Measurements from ENCODE around the gene CYB5D1. TPM values are rescaled to one million over a fixed set of nuclear protein-coding genes. Genes with fewer than 3 reads are reported as not detected.
A peak's percentile ranks its signal among the peaks of the same experiment; 100 is the strongest.
"Not testable (repeated sequence)": the region's sequence is repeated elsewhere in the genome, so short reads cannot be mapped to it uniquely, and the experiment has no call there.

Gene CYB5D1
- total RNA-seq, 1 donor from 2014 or later: 24.2 TPM

GRCh38 chr17:7851438-7852261 lies 6.2 kb upstream of the CYB5D1 start:
- intact Hi-C loops (cut with DNase I): no loop called here
- ATAC-seq (ENCODE audit: poor library complexity) (peak; percentile 79), DNase-seq (peak; percentile 92)

GRCh38 chr17:7852262-7852670 lies 5.5 kb upstream of the CYB5D1 start:
- ATAC-seq (ENCODE audit: poor library complexity): no peak
- intact Hi-C loops (cut with DNase I): no loop called here
- DNase-seq: no peak

GRCh38 chr17:7852919-7853690 lies 4.7 kb upstream of the CYB5D1 start:
- DNase-seq (no peak), ATAC-seq (ENCODE audit: poor library complexity) (no peak)
- intact Hi-C loops (cut with DNase I): no loop called here

- intact Hi-C loops (cut with DNase I): no loop called here
These were observed 4.1 kb upstream of the CYB5D1 start for GRCh38 chr17:7853691-7854038.

GRCh38 chr17:7854078-7854777 lies 3.6 kb upstream of the CYB5D1 start:
- ATAC-seq (ENCODE audit: poor library complexity): no peak
- intact Hi-C loops (cut with DNase I): no loop called here
- no peak for DNase-seq

More at GRCh38 chr17:7853691-7854038, 4.1 kb upstream of the CYB5D1 start:
- ATAC-seq (ENCODE audit: poor library complexity) (no peak), DNase-seq (no peak)

GRCh38 chr17:7854851-7855659 lies 2.7 kb upstream of the CYB5D1 start, which contains the start of gene TMEM88:
Gene TMEM88, plus strand, starts transcription at chr17:7855066. Its CDS starts 9 bp downstream, at chr17:7855075.
- DNase-seq (peak; percentile 62), ATAC-seq (ENCODE audit: poor library complexity) (no peak)
- intact Hi-C loops (cut with DNase I): loop anchor here (5.0 kb wide), 1 partner anchor 33 kb away; no protein-coding TSS in a partner anchor

- DNase-seq (peak; percentile 64), ATAC-seq (ENCODE audit: poor library complexity) (no peak)
- intact Hi-C loops (cut with DNase I): loop anchor here (2.0 to 5.0 kb wide), 2 partner anchors 21 to 33 kb away; partner anchors contain the start of gene KDM6B
These were observed 2.2 kb upstream of the CYB5D1 start for GRCh38 chr17:7855660-7856010.

- DNase-seq: peak; percentile 85
- intact Hi-C loops (cut with DNase I): loop anchor here (2.0 to 5.0 kb wide), 2 partner anchors 21 to 34 kb away; partner anchors contain the start of gene KDM6B
- no peak for ATAC-seq (ENCODE audit: poor library complexity)
These were observed 1.6 kb upstream of the CYB5D1 start for GRCh38 chr17:7856011-7856810.

GRCh38 chr17:7856811-7857712 lies 741 bp upstream of the CYB5D1 start, which contains the start of gene NAA38:
Gene NAA38, minus strand, starts transcription at chr17:7857559. Its CDS starts 96 bp downstream, at chr17:7857463.
- peak; percentile 90 for ATAC-seq (ENCODE audit: poor library complexity)
- intact Hi-C loops (cut with DNase I): loop anchor here (1.0 to 5.0 kb wide), 3 partner anchors 14 to 35 kb away; partner anchors contain the start of gene KDM6B

GRCh38 chr17:7858522-7858810 lies 663 bp downstream of the CYB5D1 start:
- DNase-seq (peak; percentile 59), ATAC-seq (ENCODE audit: poor library complexity) (peak; percentile 8)
- intact Hi-C loops (cut with DNase I): loop anchor here (5.0 kb wide), 1 partner anchor 36 kb away; no protein-coding TSS in a partner anchor

More at GRCh38 chr17:7856811-7857712, 741 bp upstream of the CYB5D1 start, which contains the start of gene NAA38:
- peak; percentile 98 for DNase-seq

- DNase-seq (no peak), ATAC-seq (ENCODE audit: poor library complexity) (no peak)
- intact Hi-C loops (cut with DNase I): loop anchor here (5.0 kb wide), 1 partner anchor 37 kb away; no protein-coding TSS in a partner anchor
These were observed 1.2 kb downstream of the CYB5D1 start for GRCh38 chr17:7859028-7859427.

GRCh38 chr17:7862692-7863437 lies 5.1 kb downstream of the CYB5D1 start:
- ATAC-seq (ENCODE audit: poor library complexity) (no peak), DNase-seq (no peak)
- intact Hi-C loops (cut with DNase I): loop anchor here (2.0 to 5.0 kb wide), 2 partner anchors 34 to 126 kb away; no protein-coding TSS in a partner anchor

- not testable (repeated sequence) for DNase-seq; ATAC-seq (ENCODE audit: poor library complexity)
- intact Hi-C loops (cut with DNase I): loop anchor here (5.0 kb wide), 1 partner anchor 33 kb away; no protein-coding TSS in a partner anchor
These were observed 6.6 kb downstream of the CYB5D1 start for GRCh38 chr17:7864384-7864783.

GRCh38 chr17:7864995-7865650 lies 7.3 kb downstream of the CYB5D1 start:
- DNase-seq (no peak), ATAC-seq (ENCODE audit: poor library complexity) (no peak)
- intact Hi-C loops (cut with DNase I): loop anchor here (5.0 kb wide), 1 partner anchor 32 kb away; no protein-coding TSS in a partner anchor

- intact Hi-C loops (cut with DNase I): no loop called here
- no peak for ATAC-seq (ENCODE audit: poor library complexity)
- no peak for DNase-seq
These were observed 10.1 kb downstream of the CYB5D1 start for GRCh38 chr17:7867881-7868329.

Data from Right ventricle myocardium superior (tissue), 1 donor.